ENCODE results near the gene IRX4.

The IRX4 gene

DNA sequence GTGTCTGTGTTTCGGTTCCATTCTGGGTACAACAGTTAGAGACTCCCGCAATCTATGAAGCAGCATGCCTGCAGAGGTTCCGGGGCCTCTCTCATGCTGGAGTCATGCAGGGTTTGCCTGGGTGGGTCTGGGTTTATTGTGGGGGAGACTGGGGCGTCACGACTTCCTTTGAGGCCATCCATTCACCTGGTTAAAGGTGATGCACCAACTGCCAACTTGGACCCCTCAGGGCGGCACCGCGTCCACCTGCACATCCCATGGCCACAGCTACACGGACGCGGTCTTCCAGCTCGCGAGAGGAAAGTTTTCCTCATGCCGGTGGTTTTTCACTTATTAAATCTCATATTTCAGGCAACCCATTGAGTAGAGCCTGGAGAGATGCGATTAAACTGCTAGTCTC, 30.9 kb upstream of the IRX4 start:
- DNase-seq = no peak

DNA sequence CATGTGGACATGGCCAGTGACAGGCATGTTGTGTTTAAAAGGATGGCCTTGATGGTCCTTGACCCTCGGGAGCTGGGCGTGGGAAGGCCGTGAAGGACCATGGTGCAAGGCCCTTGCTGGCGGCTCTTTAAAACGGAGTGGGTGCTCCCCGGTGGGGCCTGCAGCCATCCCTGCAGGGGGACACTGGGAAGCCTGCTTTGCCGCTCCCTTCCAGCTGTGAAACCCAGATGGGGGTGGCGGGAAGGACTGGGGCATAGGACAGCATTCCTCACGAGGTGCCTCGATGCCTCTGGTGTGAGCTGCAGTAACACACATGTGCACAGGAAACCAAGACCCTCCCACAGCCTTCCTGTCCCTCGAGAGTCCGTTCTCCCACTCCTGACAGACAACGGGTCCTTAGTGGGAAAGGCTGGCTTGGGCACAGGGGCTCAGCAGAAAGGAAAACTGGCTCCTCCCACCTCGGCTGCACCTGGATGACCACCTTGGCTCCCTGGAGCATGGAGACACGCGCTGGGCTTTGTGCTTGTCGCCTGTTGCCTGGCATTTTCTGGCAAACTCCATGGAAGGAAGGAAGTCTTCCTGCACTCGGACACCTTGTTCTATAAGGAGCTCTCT, 30.3 kb upstream of the IRX4 start:
- no peak for DNase-seq

DNA sequence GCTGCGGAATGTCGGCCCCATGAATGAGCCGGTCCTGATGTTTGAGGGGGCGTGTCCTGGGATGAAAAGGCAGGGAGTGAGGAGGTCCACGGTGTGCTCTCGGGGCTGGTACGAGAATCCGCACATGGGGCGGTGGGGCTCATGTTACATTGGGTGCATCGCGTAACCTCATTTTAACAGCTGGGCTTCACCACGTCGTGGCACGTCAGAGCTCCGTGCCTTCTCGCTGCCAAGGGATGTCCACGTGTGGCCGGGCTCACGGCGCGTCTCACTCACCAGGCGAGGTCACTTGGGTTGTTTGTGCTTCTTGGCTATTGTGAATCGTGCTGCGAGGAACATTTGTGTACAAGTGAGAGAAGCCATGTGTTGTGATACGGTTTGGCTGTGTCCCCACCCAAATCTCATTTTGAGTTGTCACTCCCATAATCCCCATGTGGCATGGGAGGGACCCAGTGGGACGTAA, 29.1 kb upstream of the IRX4 start:
- no peak for DNase-seq

DNA sequence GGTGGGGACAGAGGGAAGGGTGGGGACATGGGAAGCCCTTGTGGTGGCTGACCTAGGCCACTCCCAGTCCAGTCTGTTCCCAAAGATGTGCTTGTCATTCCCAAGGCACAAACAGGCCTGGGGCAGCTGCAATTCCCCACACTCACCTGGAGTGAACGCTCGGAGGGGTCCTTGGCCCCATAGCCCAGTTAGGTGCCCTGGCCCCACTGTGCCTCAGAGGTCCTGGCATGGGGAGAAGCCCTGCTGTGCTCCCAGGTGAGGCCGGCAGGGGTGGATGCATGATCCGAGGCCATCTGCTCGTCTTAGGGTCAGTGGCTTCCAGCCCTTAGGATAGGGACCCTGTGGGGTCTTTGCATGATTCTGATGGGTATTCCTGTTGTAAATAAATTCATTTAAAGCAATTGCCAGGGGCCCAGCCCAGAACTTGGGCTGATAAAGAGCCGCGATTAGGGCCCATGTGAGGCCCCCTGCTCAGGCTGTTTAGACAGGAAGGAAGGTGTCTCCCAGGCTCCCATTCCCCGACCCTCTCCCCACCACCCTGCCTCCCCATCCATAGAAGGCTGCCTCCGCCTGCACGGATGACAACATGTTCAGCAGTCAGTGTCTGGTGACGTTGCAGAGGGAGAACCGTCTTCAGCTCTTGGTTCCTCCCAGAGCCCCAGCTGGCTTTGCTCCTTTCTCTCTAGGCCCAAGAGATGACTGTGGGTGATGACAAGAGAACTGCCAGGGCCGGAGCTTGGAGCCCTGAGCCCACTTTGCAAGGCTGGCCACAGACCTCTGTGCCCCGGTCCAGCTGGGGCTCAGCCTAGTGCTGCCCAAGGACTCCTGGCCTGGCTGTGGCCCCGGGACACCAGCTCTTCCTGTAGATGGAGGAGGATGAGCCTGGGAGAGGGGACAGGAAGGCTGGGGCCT, 28.4 kb upstream of the IRX4 start:
- DNase-seq = no peak

DNA sequence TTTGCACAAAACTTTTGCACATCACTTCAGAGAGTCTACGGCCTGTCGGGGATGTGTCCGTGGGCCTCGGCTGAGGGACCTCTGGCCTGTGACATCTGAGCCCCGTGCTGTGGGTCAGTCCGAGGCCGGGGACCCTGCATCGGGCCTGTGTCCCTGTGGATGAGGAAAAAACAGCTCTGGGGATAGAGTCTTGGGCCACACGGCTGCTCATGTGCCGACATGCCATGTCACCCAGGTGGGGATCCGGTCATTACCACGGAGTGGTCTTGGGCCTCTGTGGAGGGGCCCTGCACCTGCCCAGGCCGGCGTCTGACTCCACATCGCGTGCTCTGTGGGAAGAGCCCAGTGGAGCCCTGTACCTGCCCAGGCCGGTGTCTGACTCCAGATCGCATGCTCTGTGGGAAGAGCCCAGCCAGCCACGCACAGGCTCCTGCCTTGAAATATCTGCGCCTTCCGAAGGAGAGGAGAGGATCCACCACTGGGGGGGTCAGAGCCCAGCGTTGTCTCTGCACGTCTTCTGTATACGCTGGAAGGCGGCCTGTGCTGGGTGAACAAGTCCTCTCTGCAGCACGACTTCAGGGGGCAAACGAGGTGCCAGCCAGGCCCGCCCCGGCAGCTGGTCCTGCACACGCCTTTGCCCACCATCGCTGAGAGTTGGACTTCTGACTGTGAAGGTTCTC, 27.5 kb upstream of the IRX4 start:
- DNase-seq = no peak

DNA sequence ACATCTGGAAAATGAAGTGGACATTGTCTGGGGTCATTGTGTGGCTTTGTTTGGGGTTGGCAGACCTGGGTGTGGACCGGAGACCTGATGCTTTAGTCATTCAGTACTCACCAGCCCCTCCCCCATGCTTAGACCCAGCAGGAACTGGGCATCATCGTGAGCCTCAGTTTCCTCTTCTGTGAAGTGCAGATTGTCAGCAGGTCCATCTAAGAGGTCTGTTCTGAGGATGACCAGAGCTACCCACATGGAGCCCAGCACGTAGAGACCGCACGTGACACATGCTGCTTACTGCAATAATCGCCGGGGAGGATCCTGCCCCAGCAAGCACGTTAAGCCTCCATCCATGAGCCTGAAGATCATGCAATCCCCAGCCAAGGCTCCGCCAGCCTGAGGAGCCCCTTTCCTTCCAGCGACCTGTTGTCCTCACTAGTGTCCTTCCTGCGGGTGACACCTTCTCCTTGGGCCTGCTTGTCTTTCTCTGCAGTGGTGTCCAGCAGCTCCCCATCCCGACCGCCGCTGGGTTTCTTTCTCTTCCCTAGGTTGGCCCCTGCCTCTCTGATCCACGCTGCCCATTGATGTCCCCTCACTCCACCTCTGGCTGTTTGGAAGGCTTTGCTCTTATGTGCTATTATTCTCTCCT, 26.7 kb upstream of the IRX4 start:
- DNase-seq = no peak

DNA sequence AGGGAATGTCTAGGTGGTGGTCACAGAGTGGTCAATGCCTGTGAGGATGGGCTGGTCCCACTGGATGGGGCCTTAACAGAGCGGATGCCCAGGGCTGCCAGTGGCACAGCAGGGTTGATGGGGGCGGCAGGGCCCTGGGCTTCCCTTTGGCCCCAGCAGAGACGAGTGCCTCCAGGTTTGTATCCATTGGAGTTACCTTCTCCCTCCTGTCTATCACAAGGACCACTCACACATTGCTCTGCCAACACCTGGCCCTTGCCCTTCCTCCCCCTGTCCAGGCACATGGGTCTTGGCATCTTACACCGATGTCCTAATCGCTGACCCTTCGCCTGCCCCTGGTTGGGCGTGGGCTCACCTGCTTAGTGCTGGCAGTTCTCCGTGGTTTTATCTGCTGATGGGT, 26.2 kb upstream of the IRX4 start:
- no peak for DNase-seq

DNA sequence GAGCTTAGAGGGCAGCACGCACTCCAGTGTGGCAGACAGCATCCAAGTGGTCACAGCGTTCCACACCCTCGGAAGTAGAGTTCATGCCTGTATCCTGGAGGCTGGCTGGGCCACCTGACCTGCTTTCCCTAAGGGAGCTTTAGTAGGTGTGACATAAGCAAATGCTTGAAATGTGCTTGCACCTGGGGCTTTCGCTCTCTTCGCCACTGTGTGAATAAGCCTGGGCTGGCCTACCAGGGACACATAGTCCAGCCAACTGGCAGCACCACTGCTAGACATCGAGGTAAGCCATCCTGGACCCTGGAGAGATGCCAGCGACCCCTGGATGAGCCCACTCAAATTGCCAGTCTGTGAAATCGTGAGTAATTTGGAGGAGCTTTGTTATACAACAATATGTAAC, 24.9 kb upstream of the IRX4 start:
- no peak for DNase-seq

DNA sequence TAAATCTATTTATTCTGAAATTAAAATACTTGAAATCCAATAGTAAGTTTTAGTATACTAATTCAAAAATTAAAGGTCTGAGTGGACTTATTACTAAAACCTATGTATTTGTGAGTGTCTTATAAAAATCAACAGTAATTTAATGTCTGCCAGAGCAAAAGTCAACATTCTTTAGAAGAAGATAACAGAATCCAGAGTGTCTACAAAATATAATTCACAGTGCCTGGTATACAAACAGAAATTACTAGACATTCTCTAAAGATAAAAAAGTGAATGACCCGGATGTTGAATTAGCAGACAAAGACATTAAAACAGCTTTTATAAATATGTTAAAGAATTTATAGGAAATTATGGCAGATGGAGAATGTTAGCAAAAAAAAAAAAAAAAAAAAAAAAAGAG, 22.4 kb upstream of the IRX4 start:
- no peak for DNase-seq

DNA sequence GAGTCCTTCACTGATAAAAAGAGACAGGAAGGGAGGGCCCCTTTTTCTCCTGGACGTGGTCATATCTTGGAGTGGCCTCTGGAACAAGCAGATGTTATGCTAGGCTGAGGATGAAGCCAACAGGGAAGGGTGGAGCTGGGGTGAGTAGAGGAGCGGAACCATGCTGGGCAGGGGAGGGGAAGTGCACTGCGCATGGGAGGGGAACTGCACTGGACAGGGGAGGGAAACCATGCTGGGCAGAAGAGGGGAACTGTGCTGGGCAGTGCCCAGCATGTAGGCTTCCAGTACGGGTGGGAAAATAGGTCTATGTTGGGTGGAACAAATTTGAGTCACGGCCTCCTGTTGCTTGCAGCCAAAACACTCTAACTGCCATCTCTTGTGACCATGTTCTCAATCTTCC, 19.3 kb upstream of the IRX4 start:
- DNase-seq = no peak

DNA sequence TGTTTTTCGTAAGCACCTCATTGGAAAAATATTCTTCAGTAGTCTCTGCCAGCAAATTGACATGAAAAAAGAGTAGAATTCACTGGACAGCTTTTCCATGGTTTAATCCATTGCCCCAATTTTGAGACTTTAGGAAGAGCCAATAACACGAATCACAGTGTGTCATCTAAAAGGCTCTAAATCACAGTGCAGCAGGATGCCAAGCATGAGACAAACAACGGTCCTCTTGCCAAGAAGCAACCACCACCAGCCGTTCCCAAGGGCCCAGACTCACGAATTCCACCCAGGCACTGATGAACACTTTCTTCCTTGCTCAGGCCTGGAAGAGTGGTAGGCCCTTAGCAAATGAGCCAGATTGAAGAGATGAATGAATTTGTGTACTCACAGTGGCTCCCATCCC, 18.3 kb upstream of the IRX4 start:
- DNase-seq = no peak

DNA sequence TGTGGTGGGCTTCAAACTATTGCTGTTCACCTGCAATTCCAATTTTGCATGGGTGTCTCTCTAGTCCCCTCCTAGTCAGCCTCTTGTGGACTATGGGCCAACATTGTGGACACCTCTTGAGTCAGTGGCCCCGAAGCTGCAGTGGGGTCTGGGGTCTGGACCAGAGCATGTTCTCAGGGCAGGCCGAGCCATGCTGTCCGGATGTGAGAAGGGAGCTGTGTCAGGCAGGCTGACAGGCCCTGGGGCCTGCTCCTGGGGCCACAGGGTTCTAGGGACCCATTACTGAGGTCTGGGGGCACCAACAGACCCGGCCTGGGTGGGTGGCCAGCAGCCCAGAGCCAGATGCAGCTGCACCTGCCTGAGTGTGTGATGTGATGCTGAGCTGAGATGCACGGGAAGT, 16.5 kb upstream of the IRX4 start:
- no peak for DNase-seq

DNA sequence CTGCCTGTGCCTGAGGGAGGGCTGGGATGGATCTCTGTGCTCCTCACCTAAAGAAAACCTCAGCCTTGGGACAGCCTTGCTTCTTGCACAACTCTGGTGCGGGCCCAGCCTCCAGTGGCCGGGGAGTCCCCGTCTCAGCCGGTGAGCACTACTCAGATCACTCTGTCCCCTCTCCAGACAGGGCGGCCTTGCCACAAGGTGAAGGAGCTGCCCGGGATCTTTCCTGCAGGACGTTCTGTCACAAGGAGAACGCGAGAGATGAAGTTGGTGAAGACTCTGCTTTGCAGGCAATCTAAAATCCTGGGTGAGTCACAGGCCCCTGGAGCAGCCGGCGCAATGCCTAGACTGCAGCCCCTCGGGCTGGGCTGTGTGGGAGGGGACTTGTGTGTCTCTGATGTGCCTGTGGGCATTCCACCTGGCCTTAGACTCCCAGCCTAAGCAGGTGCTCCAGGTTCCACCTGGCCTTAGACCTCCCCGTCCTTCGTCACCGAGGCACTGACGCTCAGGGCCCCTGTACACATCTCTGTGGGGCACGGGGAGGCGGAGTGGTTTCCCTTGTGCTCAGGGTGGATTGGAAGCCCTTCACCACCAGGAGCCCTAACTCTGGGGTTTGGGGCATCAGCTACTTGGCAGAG, 15.2 kb upstream of the IRX4 start:
- DNase-seq = no peak

DNA sequence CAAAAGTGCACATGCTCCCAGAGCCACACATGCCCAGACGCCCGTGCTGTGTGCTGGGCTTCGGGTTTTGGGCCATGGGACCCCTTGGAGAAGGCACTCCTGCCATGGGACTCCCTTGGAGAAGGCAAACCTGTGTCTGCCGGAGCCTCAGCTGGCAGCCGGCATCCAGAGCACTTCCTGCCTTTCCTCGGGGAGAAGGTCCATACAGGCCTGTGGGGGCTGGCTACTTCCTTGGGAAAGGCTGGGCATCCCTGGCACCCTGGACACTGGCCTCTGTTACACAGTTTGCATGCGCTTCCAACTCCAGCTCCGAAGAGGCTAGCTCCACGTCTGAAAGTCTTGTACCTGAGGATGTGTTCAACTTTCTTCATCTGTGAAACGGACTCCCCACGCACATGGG, 14.7 kb upstream of the IRX4 start:
- no peak for DNase-seq

DNA sequence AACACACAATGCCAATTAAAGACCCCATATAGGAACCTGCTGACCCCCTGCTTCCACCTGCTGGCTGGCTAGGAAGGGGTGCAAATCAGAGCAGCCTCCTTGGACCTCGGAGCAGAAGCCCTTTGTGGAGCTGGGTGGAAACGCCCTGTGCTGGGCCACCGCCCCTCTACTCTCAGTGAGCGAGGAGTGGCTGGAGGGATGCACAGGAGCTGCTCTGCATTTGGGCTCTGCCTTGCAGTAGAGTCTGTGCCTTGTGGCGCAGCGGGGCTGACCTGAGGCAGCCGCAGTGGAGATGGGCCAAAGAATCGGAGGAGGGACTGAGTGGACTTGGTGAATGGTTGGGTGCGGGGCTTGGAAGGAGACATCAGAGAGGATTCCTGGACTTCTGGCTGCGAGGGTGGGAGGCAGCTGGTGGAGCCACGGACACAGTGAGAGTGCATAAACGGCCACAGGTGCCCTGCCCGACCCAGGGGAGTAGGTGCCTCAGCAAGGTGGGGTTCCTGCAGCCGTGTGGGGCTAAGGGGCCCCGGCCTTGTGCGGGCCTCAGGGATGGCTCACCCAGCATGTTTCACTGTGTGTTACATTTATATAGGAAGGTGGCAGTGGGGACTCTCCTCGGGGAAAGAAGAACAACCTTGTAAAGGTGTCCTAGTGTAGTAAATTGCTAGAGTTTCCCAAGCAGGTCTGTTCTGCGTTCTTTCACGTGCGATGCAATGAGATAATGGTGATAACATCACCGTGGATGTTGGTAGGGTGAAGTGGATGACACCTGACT, 14.1 kb upstream of the IRX4 start:
- DNase-seq = no peak

DNA sequence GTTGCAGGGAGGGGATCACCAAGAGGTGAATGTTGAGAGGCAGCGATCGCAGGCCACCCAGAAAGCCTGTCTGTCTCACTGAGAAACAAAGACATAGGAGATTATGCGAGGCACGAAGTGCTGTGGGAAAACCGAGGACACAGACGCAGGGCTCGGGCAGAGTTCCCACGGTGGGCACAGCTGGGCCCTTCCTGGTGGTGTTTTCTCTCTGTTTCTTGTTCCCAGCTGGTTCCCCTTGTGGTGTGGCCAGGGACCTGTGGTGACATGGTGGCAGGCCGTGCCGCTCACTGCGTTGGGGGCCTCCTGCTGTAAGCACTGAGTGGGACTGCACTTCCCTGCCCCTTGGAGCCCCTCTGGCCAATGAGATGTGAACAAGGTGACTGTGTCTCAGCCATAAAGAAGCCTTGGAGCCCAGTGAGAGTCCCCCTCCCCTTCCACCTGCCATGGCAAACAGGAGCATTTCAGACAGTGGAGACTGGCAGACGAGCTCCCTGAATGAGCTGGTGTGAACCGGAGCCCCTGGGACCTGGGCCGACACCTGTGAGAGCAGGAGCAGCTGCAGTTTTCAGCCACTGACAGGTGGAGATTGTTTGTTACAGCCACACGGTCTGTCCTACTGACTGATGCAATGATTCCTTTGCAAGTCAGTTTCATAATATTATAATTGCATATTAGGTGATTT, 13.2 kb upstream of the IRX4 start:
- no peak for DNase-seq

DNA sequence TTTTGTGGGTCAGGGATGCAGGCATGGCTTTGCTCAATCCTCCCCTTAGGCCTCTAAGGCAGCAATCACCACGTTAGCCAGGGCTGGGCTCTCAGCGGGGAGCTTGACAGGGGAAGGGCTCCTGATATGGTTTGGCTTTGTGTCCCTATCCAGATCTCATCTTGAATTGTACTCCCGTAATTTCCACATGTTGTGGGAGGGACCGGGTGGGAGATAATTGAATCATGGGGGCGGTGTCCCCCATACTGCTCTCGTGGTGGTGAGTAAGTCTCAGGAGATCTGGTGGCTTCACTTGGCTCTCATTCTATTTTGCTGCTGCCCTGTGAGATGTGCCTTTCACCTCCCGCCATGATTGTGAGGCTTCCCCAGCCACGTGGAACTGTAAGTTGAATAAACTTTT, 11.5 kb upstream of the IRX4 start:
- no peak for DNase-seq

DNA sequence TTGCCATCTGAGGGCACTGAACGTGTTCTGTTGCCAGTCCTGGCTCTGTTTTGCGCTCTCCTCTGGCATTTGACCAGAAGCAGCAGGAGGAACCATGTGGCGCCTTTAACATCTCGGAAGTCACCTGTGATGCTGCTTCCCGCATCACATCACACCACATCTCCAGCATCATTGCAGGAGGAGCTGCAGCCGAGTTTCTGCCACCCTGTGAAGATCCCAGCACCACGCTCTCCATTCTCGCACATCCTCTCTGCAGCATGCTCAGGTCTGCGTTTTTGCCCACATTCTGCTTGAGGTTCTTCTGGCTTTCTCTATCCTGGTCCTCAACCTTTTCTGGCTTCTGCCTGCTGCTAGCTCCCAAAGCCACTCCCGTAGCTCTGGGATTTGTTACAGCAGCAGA, 11.0 kb upstream of the IRX4 start:
- DNase-seq = no peak

DNA sequence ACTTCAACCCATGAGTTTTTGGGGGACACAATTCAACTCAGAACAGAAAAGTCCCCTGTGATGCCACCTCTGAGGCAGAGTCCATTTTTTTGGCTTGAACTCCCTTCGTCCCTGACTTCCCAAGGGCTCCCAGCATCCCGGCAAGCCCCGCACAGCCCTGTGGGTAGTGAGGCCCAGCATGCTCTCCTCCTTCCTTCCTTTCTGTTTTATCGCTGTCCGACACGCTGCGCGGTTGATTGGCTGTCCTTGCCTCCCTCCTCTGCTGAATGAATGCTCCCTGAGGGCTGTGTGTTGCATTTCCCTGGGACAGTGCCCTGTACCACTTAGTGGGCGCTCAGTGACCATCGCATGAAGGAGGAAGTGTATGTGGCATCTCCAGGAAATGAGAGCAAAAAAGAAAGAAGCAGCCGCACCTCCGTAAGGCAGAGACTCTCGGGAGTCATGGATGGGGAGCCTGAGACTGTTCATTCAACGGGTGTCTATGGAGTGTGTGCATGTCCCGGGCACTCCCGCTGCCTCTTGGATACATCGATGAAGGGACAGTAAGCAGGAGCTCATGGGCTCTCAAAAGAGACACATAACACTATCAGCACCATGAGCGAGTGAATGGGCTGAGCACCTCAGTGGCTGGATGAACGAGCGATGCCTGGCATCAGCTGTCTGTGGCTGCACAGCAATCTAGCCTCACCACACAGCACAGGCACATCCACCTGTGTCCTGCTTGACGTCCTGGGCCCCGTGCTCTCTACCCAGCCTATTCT, 10.1 kb upstream of the IRX4 start:
- DNase-seq = no peak

DNA sequence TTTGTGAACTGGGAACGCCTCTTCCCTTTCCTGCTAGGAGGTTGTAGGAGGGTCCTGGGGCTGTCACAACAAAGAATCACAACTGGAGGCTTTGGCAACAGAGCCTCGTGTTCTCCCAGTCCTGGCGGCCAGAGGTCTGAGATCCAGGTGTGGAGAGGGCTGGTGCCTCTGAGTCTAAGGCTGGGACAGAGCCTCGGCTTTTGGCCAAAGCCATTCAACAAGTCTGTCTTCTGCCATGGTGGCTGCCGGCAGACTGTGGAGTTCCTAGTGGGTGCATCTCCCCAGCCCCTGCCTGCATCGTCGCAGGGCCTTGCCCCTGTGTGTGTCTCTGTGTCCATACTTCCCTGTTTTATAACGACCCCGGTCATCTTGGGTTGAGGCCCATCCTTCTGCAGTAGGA, 9.5 kb upstream of the IRX4 start:
- DNase-seq = no peak

DNA sequence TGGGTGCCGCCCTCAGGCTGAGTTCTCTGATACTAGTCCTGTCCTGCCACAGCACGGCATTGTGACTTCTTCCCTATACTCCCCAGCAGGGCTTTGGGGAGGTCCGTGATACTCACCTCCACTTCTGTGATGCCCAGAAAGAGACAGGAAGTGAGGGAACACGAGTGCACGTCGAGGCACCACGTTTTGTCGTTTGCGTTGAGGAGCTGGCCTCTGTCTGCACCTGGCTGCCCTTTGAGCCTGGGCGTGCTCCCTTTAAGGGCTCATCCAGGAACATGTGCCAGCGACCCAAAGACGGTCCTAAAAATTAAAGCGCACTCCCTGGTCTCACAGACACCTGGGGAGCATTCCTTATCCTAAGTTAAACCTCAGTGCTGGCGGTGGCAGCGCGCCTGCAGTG, 8.7 kb upstream of the IRX4 start:
- DNase-seq = no peak

All from suppressor macrophage treated with lipopolysaccharide for 4 hours (primary cell).